Natural killer cell (primary cell): ENCODE results near the gene VASH2. TPM values are rescaled to one million over a fixed set of nuclear protein-coding genes. Genes with fewer than 3 reads are reported as not detected.

Experiments used
- ATAC-seq, 3 donors: fragments of 150-1000 bp in 2 of 3; fragments of 200-7000 bp in 1 of 3; cut with Tn5 transposase; 1 replicate in 1 of 3; 2 replicates in 2 of 3; pipeline ENCODE4 v1.10.0; 2021; ENCODE audit warnings: mild to moderate bottlenecking in 2 of 3, moderate library complexity in 2 of 3
- DNase-seq, 2 donors: peaks; one replicate each; pipeline versions ENCODE4 v3.0.0 to v3.0.0-alpha.2; 2013 to 2021; ENCODE audit warnings: mixed read lengths in 1 of 2
- H3K27ac ChIP-seq: one replicate; pipeline ENCODE4 v1.5.1; 2013; ENCODE audit warnings: mild to moderate bottlenecking, low read length
- H3K27me3 ChIP-seq: one replicate; pipeline ENCODE4 v1.6.1; 2013; ENCODE audit warnings: low read length; ENCODE audit not compliant: control insufficient read depth, insufficient read depth
- H3K36me3 ChIP-seq: one replicate; pipeline ENCODE4 v1.6.1; 2013; ENCODE audit warnings: low read length; ENCODE audit not compliant: control insufficient read depth, insufficient read depth
- H3K4me1 ChIP-seq: one replicate; pipeline ENCODE4 v1.6.1; 2013; ENCODE audit warnings: low read length; ENCODE audit not compliant: control insufficient read depth, insufficient read depth
- H3K4me3 ChIP-seq: one replicate; pipeline ENCODE4 v1.5.1; 2013; ENCODE audit warnings: low read length
- H3K9me3 ChIP-seq: one replicate; pipeline ENCODE4 v1.6.1; 2013; ENCODE audit warnings: low read length; ENCODE audit not compliant: control insufficient read depth, insufficient read depth
- H3K27ac Mint-ChIP-seq, 2 donors: one replicate each; pipeline ENCODE4 v1.8.0; 2022; ENCODE audit warnings: mild to moderate bottlenecking in 2 of 2, mixed read lengths in 2 of 2, moderate library complexity in 1 of 2
- H3K27me3 Mint-ChIP-seq, 2 donors: one replicate each; pipeline ENCODE4 v1.8.0; 2022; ENCODE audit warnings: low read depth in 2 of 2, mixed read lengths in 2 of 2
- H3K36me3 Mint-ChIP-seq: one replicate; pipeline ENCODE4 v1.8.0; 2022; ENCODE audit warnings: mixed read lengths
- H3K4me1 Mint-ChIP-seq, 2 donors: one replicate each; pipeline ENCODE4 v1.8.0; 2022; ENCODE audit warnings: mixed read lengths in 2 of 2
- H3K4me3 Mint-ChIP-seq: one replicate; pipeline ENCODE4 v1.8.0; 2022; ENCODE audit warnings: mild to moderate bottlenecking, moderate library complexity, mixed read lengths
- H3K9me3 Mint-ChIP-seq, 2 donors: one replicate each; pipeline ENCODE4 v1.8.0; 2022; ENCODE audit warnings: mixed read lengths in 2 of 2
- WGBS: methylation state at CpG from one replicate; pipeline ENCODE4 v1.1.7; 2013; ENCODE audit warnings: missing lambda C conversion rate; ENCODE audit not compliant: insufficient coverage; 5-methylcytosine and 5-hydroxymethylcytosine counted together
- intact Hi-C: fragments of 100-400 bp; cut with micrococcal nuclease; formaldehyde crosslinking; loops from one replicate; pipeline ENCODE4 v1.14.2; 2022
- total RNA-seq, 4 donors: library from RNA; stranded (reverse); fragments of 120-200 nt in 1 of 4; gene quantifications; one replicate each; pipeline versions ENCODE4 v1.2.3 to v1.2.4, GENCODE V29; 2013 to 2022
- TF ChIP-seq, protein P1 (sequence below): fragments of 200-600 bp; IDR thresholded peaks from one replicate; pipeline ENCODE4 v1.8.0; 2022; ENCODE audit warnings: antibody characterized with exemption

Gene VASH2
- total RNA-seq, 3 donors from 2014 or later (not counting 1 experiment from before 2014, with no cell fraction given) = not detected

DNA sequence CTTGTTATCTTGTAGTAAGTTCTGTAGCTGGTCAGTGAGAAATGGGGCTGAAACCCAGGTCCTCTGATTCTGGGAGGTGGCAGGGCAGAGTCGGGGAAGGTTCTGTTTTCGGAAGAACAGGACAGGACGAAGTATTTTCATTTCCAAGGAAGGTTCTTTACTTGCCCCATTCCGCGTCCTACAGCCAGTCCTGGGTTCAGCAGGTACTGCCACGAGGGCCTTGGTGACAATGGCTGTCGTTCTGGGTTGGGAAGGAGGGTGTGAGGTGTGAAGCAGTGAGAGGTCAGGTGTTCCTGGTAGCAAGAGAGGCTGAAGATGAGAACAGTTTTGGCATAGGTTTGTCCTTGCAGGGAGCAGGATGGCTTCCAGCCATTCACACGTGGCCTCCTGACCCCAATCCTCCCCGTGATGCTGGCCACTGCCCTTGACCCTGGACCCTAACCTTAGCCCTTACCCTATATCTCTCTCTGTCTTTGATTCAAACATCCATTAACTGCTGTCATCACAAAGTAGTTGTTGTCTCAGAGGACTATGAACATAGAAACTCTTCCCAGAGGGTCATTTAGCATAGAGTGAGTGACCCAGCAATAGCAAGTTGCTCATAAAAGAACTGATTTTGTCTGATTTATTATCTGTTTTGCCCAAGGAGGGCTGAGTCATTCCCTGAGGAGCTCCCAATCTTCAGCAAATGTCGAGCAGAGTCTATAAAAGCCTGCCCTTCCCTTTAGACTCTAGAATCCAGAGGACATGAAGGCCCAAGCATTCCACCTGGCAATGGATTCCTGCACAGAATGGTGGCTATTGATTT is 25.0 kb downstream of the VASH2 start:
- H3K4me1 ChIP-seq = no peaks in the 10 kb centered on the region
- no peak overlapping the region for H3K27ac ChIP-seq
- no peaks in the 10 kb centered on the region for H3K36me3 ChIP-seq
- TF ChIP-seq, protein P1, sequence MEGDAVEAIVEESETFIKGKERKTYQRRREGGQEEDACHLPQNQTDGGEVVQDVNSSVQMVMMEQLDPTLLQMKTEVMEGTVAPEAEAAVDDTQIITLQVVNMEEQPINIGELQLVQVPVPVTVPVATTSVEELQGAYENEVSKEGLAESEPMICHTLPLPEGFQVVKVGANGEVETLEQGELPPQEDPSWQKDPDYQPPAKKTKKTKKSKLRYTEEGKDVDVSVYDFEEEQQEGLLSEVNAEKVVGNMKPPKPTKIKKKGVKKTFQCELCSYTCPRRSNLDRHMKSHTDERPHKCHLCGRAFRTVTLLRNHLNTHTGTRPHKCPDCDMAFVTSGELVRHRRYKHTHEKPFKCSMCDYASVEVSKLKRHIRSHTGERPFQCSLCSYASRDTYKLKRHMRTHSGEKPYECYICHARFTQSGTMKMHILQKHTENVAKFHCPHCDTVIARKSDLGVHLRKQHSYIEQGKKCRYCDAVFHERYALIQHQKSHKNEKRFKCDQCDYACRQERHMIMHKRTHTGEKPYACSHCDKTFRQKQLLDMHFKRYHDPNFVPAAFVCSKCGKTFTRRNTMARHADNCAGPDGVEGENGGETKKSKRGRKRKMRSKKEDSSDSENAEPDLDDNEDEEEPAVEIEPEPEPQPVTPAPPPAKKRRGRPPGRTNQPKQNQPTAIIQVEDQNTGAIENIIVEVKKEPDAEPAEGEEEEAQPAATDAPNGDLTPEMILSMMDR = no peak
- H3K9me3 ChIP-seq = no peaks in the 10 kb centered on the region
- H3K4me3 ChIP-seq = no peak overlapping the region
- Mint-ChIP-seq H3K27ac (no peak overlapping the region), H3K27me3 (peaks cover 0 to 9% of the 10 kb centered on the region in 2 donors), H3K4me3 (no peak overlapping the region), H3K36me3 (no peaks in the 10 kb centered on the region), H3K9me3 (no peaks in the 10 kb centered on the region), H3K4me1 (no peaks in the 10 kb centered on the region)
- ATAC-seq (no peak), DNase-seq (no peak)
- WGBS = 86% methylated on average over 10 of the region's 10 CpGs
- intact Hi-C loops = no loop called here
- H3K27me3 ChIP-seq = no peaks in the 10 kb centered on the region

GRCh38 chr1:212976586-212976985 is 26.2 kb downstream of the VASH2 start:
- intact Hi-C loops = no loop called here
- no peak for DNase-seq

DNA sequence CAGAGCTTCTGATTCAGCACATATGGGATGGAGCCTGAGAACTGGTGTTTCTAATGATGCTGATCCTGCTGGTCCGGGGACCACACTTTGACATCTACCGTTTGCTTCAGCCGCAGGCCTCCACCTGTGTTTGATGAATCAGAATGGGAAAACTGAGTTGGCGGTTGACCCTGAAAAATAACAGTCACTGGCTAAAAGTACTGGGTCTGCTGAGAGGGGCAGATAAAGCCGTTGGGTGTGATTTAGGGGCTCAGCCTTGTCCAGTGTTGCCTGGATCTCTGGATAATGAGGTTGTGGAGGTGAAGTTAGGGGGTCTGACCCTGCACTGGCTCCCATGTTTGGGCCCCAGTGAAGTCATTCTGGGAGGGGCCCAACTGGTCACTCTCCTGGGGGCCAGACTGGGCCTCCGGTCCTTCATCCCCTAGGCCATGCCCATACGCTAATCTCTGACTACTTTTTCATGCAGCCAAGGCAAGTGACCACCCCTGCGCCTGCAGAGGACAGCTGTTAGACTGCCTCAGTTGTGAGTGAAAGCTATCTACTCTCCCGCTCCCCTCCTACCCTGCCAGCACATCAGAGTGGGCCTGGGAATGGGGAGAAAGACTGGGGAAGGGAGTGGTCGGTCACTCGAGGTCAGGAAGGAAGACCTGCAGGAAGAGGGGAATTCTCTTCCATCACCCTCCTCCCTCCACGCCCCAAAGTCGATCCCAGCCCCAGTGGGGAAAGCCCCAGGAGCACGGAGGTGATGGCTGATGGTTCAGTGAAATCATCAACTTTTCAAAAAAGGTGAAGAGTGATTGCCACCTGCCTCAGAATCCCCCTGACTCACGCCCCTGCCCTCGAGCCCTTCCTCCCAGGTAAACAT is 27.7 kb downstream of the VASH2 start:
- Mint-ChIP-seq H3K4me3 (no peak overlapping the region), H3K4me1 (peaks cover 6 to 7% of the 10 kb centered on the region in 2 donors), H3K27me3 (peaks cover 0 to 8% of the 10 kb centered on the region in 2 donors), H3K27ac (no peak overlapping the region), H3K36me3 (no peaks in the 10 kb centered on the region), H3K9me3 (no peaks in the 10 kb centered on the region)
- Histone ChIP-seq H3K4me3 (no peak overlapping the region), H3K27me3 (no peaks in the 10 kb centered on the region), H3K4me1 (no peaks in the 10 kb centered on the region), H3K36me3 (no peaks in the 10 kb centered on the region), H3K27ac (no peak overlapping the region), H3K9me3 (no peaks in the 10 kb centered on the region)
- intact Hi-C loops = no loop called here
- ATAC-seq (no peak), DNase-seq (no peak)
- TF ChIP-seq, protein P1 = no peak
- 84% methylated on average over 12 of the region's 16 CpGs for WGBS

More at GRCh38 chr1:212976586-212976985, 26.2 kb downstream of the VASH2 start:
- Mint-ChIP-seq H3K4me3 (no peak overlapping the region), H3K27ac (no peak overlapping the region), H3K27me3 (peaks cover 0 to 9% of the 10 kb centered on the region in 2 donors), H3K4me1 (peaks cover 2 to 3% of the 10 kb centered on the region in 2 donors), H3K9me3 (no peaks in the 10 kb centered on the region), H3K36me3 (no peaks in the 10 kb centered on the region)
- no peak for ATAC-seq
- no peaks in the 10 kb centered on the region for H3K9me3 ChIP-seq
- no peak overlapping the region for H3K4me3 ChIP-seq
- no peaks in the 10 kb centered on the region for H3K4me1 ChIP-seq
- H3K36me3 ChIP-seq = no peaks in the 10 kb centered on the region
- no peaks in the 10 kb centered on the region for H3K27me3 ChIP-seq
- 92% methylated on average over 9 of the region's 9 CpGs for WGBS
- no peak overlapping the region for H3K27ac ChIP-seq
- TF ChIP-seq, protein P1 = no peak
